Subcutaneous adipose tissue (tissue), 4 donors: ENCODE results near the gene COL21A1. TPM values are rescaled to one million over a fixed set of nuclear protein-coding genes. Genes with fewer than 3 reads are reported as not detected.

Source experiments
- CTCF ChIP-seq: fragments of 450-650 bp; IDR thresholded peaks from one replicate; pipeline ENCODE4 v1.5.1; 2016; ENCODE audit warnings: low read depth, mild to moderate bottlenecking, control low read depth, antibody characterized with exemption, moderate library complexity
- total RNA-seq, 4 donors: library from RNA; depleted of rRNA; stranded (reverse); fragments of >200 nt; gene quantifications; one replicate each; pipeline ENCODE4 v1.1.0, GENCODE V29; 2016

COL21A1 gene
- total RNA-seq, 4 donors from 2014 or later, result 1.1 to 28.3 (median 2.0) TPM

- TF ChIP-seq CTCF, result no peak
Measured at GRCh38 chr6:56040889-56041301, 206.5 kb downstream of the COL21A1 start.

GRCh38 chr6:56040223-56040622 is 207.2 kb downstream of the COL21A1 start:
- no peak for TF ChIP-seq CTCF

GRCh38 chr6:56038764-56039163 is 208.6 kb downstream of the COL21A1 start:
- TF ChIP-seq CTCF, result no peak

- no peak for TF ChIP-seq CTCF
Measured at GRCh38 chr6:56037601-56038000, 209.8 kb downstream of the COL21A1 start.

- TF ChIP-seq CTCF, result no peak
Measured at GRCh38 chr6:56036916-56037600, 210.3 kb downstream of the COL21A1 start.

GRCh38 chr6:56033401-56033800 is 214.0 kb downstream of the COL21A1 start:
- no peak for TF ChIP-seq CTCF

- no peak for TF ChIP-seq CTCF
Measured at GRCh38 chr6:56032715-56033260, 214.6 kb downstream of the COL21A1 start.
